ENCODE data around the gene MAD1L1.
"Not testable (repeated sequence)": the region's sequence is repeated elsewhere in the genome, so short reads cannot be mapped to it uniquely, and the experiment has no call there.

The MAD1L1 gene

GRCh38 chr7:2232766-2233520, at the start of gene MAD1L1:
MAD1L1 (minus strand) TSS chr7:2232945; CDS start chr7:2230133, 2,812 bp downstream.
- DNase-seq, result peak; percentile 87

DNA sequence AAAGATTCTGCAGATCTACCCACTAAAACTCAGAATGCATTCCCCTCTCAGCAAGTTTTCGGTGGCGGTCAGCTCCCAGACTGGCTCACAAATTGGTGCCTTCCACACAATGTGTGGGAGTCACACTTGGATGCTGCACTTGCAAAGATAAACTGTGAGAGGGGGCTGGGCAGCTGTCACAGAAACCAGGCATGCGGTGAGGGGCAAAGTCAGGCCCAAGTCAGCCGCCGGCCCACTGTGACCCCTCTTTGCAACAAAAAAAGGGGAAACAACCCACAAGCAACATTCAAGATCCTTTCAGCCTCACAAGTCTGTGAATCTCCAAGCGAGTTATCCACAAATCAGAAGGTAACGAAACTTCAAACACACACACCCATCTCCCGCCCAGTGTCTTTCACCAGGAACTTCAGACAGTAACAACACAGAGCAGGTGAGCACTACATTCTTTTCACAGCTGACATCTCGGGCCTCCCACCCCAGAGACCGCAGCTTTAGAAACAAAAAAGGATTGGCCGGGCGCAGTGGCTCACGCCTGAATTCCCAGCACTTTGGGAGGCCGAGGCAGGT, 49.5 kb upstream of the MAD1L1 start:
- no peak for DNase-seq

- no peak for DNase-seq
These were observed 48.8 kb upstream of the MAD1L1 start for GRCh38 chr7:2281541-2281940.

GRCh38 chr7:2280424-2280823, 47.7 kb upstream of the MAD1L1 start:
- DNase-seq, result no peak

- no peak for DNase-seq
These were observed 47.2 kb upstream of the MAD1L1 start for GRCh38 chr7:2279896-2280295.

GRCh38 chr7:2278026-2278425, 45.3 kb upstream of the MAD1L1 start:
- no peak for DNase-seq

GRCh38 chr7:2276107-2276506, 43.4 kb upstream of the MAD1L1 start:
- no peak for DNase-seq

- no peak for DNase-seq
These were observed 42.4 kb upstream of the MAD1L1 start for GRCh38 chr7:2275101-2275500.

DNA sequence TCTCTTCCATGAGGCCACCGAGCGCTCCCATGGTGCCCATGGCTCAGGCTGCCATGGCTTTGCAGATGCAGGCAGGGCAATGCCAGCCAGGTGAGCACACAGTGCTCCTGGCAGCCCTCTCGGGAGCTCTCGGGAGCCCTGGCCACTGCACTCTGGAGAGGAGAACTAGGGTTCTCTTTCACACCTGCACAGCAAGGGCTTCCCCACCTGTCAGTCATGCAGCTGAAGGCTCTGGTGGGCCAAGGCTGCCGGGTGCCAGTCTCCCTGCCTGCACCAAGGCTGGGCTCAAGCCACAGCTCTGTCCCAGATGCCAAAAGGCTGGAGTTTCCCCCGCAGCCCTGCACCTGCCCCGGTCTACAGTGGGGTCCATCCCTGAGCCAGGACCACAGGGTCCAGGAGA, 41.9 kb upstream of the MAD1L1 start:
- no peak for DNase-seq

- no peak for DNase-seq
These were observed 41.1 kb upstream of the MAD1L1 start for GRCh38 chr7:2273866-2274265.

- no peak for DNase-seq
These were observed 39.3 kb upstream of the MAD1L1 start for GRCh38 chr7:2272031-2272430.

GRCh38 chr7:2271273-2272026, 38.7 kb upstream of the MAD1L1 start:
- no peak for DNase-seq

- DNase-seq, result no peak
These were observed 37.8 kb upstream of the MAD1L1 start for GRCh38 chr7:2270495-2270894.

DNA sequence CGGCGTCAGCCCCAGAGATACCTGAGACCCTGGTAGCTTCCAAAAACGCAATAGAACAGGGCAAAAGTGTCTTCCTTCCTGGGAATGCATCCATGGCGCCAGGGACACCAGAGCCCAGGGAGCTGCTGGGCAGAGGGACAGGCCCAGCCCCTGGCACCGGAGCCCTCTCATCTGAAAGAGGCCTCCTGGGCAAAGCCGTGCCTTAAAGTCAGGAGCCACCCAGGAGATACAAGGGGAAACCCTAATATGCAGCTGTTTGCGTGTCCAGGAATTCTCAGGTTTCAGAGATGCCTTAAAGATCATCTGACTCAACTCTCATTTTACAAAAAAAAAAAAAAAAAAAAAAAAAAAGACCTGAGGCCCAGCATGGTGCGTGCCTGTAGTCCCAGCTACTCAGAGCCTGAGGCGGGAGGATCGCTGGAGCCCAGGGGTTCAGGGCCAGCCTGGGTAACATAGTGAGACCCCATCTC, 37.3 kb upstream of the MAD1L1 start:
- no peak for DNase-seq

DNA sequence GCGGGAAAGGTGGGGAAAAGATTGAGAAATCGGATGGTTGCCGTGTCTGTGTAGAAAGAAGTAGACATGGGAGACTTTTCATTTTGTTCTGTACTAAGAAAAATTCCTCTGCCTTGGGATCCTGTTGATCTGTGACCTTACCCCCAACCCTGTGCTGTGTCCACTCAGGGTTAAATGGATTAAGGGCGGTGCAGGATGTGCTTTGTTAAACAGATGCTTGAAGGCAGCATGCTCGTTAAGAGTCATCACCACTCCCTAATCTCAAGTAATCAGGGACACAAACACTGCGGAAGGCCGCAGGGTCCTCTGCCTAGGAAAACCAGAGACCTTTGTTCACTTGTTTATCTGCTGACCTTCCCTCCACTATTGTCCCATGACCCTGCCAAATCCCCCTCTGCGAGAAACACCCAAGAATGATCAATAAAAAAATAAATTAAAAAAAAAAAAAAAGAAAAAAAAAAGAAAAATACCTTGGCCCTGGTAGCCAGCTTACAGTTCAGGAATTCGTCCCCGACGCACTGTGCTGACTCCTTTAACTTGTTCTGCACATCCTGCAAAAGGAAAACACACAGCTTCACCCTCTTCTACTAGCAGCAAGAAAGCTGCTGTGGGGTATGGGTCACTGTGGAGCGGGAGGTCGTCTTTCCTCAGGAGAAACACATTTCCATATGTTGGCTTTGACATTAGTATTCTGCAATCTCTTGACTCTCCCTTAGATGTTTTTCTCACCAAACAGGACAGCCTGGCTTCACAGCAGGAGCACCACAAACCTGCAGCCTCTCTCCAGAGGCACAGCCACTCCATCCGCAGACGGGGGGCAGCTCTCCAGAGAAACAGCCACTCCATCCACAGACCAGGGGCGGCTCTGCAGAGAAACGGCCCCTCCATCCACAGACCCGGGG, 36.6 kb upstream of the MAD1L1 start:
- not testable (repeated sequence) for DNase-seq

DNA sequence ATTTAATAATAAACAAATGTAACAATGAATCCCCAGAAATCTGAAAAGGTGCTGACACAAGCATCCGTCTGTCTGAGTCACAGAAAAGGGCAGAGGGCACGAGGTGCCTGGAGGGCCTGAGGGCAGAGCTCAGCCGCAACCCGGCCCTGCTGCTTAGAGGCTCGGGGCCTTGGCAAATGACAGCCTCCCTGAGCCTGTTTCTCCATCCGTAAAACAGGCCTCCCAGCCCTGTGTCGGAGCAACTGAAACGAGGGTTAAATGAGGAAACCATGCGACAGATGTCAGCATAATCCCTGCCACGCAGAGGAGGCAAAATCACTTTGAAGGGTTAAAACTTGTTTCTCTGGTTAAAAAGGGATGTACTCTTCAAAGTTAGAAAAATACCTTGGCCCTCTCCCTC, 34.2 kb upstream of the MAD1L1 start:
- DNase-seq, result peak; percentile 82

- no peak for DNase-seq
These were observed 31.4 kb upstream of the MAD1L1 start for GRCh38 chr7:2264158-2264557.

GRCh38 chr7:2263176-2263575, 30.4 kb upstream of the MAD1L1 start:
- no peak for DNase-seq

GRCh38 chr7:2261611-2262010, 28.9 kb upstream of the MAD1L1 start:
- no peak for DNase-seq

- peak; percentile 22 for DNase-seq
These were observed 28.1 kb upstream of the MAD1L1 start for GRCh38 chr7:2260820-2261219.

- no peak for DNase-seq
These were observed 26.7 kb upstream of the MAD1L1 start for GRCh38 chr7:2259480-2259879.

DNA sequence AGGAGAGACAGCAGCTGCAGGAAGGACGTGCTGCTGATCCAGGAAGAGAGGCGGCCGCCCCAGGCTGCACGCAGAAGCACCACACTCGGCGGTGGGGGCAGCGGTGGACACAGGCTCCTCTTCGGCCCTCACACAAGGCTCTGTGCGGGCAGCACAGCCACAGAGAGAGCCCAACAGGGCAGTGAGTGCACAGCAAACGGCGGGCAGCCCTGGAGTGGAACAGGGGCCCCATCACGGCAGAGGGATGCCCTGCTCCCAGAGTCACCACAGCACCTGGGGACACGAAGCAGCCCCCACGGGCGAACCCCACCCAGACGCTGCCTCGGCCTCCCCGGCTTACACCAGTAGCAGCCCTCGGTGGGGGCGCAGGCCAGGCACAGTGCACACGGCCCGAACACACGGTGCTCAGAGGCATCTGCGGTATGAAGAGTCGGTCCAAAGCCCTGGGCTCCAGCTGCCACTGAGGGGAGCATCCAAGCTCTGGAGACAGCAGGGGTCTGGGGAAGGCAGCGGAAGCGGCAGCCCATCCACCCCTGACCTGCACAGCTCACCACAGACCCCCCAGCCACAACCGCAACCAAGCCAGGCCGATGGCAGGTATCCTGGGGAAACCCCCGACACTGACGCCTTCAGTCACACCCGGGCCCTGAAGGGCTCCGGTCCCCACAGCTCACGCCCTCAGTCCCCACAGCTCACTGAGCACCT, 26.1 kb upstream of the MAD1L1 start:
- DNase-seq, result no peak

Measured in T1000 (cell line).